GM21717 (cell line): ENCODE data around the gene ENPP6.

Experiments
- ATAC-seq: cut with Tn5 transposase; IDR thresholded peaks from one replicate; pipeline ENCODE4 v1.9.1; 2021; ENCODE audit warnings: mild to moderate bottlenecking, moderate library complexity; ENCODE audit not compliant: unreplicated experiment

The ENPP6 gene

DNA sequence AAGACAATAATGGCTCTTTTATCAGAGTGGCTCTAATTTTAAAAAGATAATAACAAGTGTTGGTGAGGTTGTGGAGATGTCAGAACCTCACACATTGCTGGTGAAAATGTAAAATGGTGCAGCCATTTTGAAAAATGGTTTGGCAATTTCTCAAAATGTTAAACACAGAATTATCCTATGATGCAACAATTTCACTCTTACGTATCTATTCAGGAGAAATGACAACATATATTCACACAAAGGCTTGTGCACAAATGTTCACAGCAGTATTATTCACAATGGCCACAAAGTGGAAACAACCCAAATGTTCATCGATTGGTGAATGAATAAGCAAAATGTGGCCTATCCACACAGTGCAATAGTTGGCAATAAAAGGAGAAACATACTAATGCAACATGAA lies 24.7 kb downstream of the ENPP6 start:
- no peak for ATAC-seq

DNA sequence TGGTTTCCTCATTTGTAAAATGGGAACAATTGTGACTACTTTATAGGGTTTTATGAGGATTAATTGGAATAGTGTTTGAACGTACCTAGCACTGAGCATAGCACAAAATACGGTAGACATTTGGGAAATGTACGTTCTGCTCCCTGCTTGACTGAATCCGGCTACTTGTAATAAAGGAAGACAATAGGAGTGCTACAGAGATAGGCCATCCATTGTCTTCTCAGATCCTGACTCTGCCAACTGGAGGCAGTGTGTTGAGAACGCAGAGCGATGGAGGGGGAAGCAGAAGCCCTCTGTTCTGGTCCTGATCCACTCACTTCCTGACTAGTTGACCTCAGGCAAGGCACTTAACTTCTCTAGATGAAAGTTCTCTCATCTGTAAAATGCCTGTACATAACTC lies 26.4 kb downstream of the ENPP6 start:
- no peak for ATAC-seq

DNA sequence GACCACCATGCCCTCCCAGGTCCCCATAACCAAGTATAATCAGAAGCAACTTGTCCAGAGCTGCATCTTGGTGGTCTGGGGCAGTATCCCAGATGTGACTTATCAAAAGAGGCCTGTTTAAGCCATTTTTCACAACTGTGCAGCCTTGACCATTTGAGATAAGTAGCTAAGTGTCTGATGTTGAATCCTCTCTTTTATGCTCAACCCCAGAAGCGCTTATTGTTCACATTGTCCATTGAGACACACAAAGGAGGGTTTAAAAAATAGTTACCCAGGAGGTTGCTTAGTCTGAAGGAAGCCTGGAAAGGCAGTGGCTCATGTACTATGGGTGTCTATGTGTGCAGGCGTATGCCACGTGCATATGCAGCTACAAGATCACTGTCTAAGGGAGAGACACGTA lies 27.0 kb downstream of the ENPP6 start:
- no peak for ATAC-seq

DNA sequence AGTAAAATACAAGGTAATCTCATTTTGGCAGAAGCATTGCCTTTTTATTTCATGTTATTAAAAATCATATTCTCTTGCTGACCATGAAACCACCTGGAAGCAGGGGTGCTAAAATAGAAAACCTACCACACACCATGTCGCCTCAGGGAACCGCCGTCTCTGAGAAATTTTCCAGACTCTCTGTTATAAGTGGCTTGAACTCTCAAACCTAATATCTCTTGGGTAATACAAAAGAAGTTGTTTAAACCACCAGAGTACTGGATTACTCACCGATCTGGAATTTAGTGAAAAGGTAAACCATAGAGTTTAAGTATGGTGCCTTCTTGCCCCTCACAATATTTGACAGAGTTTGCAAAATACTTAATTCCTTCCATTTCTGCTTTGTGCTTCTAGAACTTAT lies 27.7 kb downstream of the ENPP6 start:
- no peak for ATAC-seq

DNA sequence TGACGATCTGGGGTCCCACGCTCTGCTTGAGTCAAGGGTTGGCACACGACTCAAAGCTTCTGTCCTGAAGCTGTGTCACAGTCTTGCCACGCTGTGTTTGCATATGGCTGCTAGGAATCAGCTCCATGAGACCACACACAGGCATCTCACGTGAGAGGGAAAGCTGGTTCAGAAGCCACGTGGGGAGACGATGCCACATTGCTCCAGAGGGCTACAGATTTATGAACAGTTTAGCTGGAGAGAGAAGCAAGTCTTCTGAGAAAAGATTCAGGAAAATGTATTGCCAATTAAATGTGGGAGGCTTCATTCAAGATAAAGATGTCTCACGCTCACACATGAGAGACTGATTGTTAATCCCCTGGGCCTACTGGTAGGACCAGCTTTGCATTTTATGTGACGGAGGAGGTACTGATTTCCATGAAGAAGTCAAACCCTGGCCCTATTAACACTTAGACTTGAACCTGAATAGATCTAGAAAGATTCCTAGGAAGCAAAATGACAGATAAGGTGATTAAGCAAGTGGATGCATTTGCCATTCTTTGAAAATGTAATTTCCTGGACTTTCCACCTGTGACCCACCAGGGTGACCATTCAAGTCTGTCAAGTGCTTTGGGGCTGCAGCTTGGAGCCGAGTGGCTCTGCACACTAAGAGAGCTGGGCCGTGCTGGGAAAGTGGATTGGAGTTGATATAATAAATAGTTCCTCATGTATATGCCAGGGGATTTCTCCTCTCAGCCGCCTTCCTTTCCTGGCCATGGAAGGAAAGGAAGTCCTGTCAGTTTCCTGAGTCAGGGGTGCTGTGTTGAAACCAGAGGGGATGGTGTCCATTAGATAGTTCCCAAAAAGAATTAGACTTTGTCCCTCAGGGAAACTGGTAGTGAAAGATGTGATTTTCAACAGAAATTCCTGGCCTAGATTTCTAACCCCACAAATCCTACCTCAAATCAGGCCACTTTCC lies 29.0 kb downstream of the ENPP6 start:
- ATAC-seq = no peak

DNA sequence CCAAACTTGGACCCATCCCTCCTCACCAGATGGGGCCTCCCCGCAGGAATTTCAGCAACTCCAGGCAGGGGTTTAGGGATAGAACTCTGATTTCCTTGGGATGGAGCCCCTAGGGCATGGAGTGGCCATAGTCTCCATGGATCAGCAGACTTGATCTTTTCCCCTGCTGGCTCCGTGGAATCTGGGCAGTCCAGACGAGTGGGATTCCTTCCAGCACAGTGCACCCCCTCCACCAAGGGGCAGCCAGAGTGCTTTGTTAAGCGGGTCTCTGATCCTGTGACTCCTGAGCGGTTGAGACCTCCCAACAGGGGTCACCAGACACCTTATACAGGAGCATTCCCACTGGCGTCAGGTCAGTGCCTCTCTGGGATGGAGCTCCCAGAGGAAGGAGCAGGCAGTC lies 40.4 kb downstream of the ENPP6 start:
- no peak for ATAC-seq

DNA sequence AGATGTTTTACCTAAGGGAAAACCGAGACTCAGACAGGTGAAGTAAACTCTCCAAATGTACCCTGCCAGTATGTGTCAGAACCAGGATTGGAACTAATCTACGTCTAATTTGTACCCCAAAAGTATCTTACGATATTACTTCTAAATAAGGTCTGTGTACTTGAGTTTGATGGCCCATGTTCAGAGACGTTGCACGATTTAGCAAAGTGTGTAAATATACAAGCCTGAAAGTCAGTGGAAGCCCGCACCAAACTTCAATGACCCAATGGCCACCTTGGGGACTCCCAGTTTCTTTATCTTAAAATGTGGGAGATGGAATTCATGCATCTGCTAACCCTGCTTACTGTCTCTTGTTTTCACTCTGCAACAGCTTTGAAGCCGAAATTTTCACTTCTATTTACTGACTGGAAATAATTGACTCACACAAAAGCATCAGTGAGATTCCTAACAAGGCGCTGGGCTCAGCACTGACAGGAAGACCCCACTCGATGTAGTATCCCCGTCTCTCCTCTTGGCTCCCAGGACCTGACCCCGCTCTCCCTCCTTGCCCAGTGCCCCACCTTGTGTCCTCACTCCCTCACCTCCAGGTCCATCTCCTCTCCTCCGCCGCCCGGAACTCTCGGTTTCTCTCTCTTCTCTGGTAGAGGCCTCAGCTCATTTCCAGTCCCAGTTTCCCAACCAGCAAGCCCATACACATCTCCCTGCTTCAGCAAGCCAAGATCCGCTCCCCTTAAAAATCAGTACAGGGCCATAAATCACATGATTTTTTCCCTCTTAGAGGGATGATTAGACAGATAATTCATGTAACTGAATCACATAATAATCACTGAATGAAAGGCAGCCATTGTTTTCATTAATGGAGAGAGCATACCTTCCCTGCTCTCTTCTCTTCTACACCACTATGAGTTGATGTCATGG lies 42.8 kb downstream of the ENPP6 start:
- ATAC-seq = no peak

DNA sequence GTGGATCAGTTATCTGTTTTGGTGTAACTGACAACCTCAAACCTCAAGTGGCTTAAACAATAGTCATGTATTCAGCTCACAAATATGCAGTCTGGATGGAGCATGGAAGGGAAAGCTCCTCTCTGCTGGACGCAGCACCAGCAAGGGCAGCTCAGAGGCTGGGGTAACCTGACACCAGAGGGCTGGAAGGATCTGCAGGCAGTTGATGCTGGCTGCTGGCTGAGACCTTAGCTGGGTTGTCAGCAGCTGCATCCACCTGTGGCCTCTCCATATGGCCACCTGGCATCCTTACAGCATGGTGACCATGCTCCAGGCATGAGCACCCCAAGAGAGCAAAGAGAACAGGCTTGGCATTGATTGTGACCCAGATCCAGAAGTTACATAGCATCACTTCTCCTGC lies 46.7 kb downstream of the ENPP6 start:
- no peak for ATAC-seq

DNA sequence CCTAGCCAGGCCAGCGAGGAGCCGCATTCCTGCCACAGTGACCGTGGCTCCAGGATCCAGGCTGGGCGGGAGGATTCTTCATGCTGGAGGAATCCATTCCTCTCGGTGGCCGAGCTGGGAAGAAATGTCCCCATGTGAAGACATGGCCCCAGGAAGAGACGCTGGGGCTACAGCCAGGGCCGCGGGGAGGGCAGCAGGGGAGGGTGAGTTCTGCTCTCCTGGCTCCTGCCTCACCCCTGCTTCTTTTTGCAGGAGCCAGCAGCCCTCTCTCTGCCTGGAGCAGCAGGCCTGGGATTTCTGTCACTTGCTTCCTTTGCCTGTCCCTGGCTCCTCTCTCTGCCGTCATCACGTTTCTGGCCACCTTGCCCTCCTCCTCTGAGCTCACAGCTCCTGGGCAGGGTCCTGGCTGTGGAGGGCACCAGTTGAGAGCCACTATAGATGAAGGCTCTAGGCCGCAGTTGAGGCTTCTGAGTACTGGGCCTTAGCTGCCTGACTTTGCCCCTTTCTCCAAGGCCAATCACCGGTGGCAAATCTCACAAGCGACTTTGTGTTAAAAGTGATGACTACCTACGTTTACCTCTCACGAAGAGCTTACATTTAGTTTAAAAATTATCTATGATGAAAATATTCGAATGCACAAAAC lies 48.3 kb downstream of the ENPP6 start:
- ATAC-seq = no peak

DNA sequence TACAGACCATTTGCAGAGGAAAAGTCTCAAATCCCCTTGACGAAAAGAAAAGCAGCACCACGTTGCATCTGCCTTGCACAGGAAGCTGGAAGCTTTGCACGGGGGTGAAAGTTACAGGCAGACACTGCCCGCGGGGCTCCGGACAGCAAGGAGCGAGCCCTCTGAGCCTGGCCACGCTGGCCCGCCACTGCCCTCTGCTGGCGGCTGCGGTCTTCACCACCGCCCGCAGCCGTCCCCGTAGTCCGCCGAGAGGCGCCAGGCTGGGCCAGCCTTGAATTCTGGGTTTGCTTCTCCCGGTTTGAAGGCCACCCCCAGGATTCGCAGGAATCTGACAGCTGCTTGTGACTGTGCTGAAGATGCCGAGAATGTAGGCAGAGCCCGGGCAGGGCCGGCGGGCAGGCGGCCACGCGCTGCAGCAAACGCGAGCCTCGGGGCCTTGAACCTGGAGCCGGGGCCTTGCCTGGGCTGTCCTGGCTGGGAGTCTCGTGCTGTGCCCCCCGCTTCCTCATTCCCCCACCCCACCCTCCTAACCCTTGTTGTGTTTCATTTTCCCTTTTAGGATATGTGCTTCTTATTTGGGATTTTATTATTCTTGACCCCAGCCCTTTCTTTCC lies 49.2 kb downstream of the ENPP6 start:
- ATAC-seq = peak; percentile 80

DNA sequence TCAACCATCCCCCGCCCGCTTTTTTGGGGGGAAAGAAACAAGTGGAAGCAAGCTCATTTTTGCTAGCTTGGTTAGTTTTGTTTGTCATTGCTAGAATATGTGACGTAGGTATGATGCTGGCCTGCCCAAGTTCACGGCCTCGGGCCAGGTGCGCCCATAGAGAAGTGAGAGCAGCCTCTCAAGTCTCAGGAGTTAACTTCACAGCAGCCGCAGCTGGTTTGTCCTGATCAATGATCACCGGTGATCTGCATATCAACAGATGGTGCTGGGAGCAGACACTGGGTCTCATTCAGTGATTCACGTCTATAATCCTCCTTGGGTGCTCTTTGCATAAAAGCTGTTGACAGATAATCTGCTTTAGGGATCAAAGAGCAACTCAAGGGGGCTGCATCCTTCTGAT lies 50.1 kb downstream of the ENPP6 start:
- ATAC-seq = peak; percentile 77

DNA sequence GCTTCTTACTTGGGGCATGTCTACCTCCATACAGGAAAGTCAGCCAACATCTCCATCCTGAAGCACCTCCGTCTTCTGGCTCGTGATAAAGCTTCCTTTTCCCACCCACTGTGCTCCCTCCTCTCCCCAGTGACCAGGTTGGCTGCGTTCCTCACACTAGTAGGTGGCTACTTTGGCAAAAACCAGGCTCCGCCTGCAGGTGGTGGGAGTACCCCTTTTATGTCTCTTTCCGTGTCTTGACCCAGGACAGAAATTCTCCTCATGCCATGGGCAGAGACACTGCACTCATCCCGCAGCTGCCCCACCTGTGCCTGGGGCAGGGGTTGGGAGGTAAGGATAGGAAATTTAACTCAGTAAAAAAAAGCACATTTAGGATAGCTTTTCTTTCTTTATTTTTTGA lies 50.9 kb downstream of the ENPP6 start:
- no peak for ATAC-seq

DNA sequence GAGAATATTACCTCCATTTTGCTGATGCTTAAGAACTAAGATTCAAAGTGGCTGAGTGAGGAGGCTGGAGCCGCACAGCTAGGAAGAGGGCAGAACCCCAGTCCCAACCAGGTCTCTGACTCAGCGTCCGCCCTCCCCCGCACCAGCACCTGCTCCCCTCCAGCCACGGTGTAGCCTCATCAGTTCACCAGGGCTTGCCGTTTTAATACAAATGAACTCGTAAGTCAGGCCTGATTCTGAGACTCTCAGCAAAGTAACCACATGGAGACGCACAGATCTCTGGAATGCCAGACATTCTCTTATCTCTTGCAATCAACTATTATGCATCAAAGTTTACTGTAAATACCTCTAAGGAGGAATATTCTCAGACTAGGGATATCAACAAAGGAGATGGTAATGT lies 52.4 kb downstream of the ENPP6 start:
- ATAC-seq = no peak

DNA sequence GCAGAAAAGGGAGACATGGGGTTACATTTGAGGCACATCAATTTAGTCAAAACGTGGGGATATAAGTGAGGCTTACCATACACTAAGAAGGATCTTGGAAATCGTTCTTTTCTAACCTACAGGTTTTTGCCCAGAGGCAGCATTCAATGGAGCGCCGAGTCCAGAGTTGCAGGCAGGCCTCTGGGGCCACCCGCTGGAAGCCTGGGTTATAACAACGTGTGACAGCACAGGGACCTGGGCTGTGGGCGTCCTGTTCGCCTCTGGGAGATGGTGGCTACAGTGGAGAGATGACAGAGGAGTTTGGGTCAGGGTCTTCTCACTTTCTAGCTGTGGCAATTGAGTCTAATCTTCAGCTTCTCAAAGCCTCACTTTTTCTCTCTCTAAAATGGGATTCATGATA lies 53.9 kb downstream of the ENPP6 start:
- no peak for ATAC-seq

DNA sequence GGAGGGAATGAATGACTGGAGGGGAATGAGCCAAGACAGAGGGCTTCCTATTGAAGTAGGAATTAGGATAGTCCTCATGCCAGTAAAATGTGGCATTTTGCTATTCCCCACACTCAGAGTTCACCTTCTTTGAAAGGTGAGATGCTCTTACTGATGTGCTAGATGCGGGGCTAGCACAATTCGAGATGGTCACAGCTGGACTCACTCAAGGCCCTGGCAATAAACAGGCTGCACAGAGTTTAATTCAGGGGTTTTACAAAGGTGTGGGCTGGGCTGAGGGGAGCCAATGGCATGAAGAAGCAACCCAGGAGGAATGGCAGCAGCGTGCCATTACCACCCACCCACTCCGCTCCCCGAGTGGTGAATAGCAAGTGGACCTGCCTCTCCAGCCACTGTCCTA lies 55.1 kb downstream of the ENPP6 start:
- ATAC-seq = no peak

DNA sequence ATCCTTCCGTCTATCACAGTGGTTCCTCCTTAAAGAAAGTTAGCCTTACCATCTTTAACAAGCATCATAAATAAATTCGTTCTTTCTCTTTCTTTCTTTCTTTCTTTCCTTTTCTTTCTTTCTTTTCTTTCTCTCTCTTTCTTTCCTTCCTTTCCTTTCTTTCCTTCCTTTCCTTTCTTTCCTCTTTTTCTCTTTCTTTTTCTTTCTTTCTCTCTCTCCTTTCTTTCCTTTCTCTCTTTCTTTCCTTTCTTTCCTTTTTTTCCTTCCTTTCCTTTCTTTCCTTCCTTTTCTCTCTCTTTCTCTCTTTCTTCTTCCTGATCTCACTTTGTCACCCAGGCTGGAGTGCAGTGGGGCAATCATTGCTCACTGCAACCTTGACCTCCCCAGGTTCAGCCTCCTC lies 60.4 kb downstream of the ENPP6 start:
- no peak for ATAC-seq

DNA sequence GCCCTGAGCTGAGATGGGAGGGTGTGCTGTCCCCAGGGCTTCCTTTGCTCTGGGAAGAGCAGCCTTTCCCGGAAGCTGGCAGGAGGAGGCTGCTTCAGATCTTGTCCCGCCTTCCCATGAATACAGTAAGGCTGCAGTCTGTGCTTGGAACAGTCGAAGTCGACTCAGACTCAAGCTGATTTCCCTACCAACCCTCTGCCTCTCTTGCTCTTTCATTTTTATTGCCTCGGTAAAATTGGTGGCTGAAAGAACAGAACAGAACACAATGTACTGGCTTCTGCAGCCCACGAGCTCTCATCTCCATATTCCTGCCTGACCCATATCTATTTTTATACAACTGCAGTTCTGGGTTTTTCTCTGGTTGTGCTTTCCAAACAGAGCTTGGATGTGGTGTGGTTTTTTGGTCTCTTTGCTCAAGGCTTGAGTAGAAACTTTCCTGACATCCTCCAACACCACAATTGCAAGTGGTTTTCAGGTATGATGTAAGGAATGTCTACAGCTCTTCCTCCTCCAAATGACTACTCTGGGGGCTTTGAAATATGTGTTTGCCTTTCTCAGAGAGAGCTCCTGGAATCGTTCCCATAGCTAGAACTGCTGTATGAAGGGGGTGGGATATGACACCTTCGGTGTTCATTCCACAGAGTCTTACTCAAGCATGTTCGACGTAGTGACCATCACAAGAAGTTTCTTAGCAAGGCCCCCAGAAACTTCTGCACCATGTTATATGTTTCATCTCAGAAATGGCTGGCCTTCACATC lies 61.3 kb downstream of the ENPP6 start:
- no peak for ATAC-seq

DNA sequence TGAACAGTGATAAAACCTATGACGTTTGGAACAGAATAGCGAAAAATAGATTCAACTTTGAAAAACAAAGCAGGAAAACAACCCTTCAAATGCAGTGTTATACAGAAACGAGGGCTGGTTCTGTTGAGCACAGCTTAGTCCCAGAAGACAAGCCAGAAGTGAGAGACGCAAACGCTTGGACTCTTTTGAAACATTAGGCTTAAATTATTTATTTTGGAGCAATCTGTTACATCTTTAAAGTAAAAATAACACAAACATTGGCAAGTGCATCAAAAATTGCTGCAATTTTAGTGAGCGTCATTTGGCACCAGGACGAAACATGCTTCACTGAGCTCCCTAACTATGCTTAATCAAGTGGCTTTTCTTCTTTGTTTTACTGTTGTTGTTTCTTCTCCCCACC lies 63.5 kb downstream of the ENPP6 start:
- ATAC-seq = no peak

DNA sequence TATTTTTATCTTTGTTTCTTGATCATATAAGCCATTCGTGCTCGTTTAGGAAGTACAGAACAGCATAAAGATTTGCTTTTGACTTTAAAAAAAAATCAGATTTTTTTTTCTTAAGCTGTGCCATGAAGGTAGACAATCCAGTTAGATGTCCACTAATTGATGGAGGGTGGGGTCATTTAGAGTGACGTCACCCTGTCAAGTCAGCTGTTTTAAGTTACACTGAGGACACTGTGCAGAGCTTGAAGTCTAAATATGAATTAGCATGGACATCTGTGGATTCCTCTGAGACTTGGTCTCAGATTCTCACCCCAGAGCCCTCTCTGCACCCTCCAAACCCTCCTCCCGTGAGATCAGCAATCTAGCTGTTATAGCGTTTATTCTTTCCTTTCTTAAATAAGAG lies 63.9 kb downstream of the ENPP6 start:
- no peak for ATAC-seq

DNA sequence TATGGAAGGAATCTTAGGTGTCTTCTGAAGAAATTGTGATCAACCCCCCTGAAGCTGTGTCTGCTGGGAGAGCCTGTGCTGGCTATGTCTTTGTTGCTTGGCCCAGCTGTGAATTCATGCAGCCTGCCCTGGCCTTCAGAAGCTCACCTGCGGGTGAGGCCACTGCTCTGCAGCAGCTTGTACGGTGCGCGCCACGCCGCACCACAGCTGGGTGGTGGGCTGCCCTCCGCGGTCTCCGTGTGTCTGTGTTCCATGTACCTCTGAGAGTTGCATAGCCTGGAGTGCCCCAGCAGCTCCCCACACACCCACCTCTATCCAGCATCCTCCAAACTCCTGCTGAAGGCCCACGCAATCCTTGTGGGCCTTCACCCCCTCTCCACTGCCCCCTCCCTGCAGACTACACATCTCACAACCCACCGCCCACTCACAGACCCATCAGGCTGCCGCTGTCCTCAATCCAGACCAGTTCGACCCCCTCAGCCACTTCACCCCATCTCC lies 65.6 kb downstream of the ENPP6 start:
- ATAC-seq = no peak
